Stimulated activated memory B cell treated with anti-CD40 and anti-IgM and Interleukin-4, amounts not matched to agents 10 μg/mL and 1 μg/mL and 100 μg/mL, for 72 hours (primary cell): Measurements from ENCODE around the gene TMEM236.
"Not testable (repeated sequence)": the region's sequence is repeated elsewhere in the genome, so short reads cannot be mapped to it uniquely, and the experiment has no call there.

ENCODE experiments used
- ATAC-seq: fragments of 150-1000 bp; cut with Tn5 transposase; 2 replicates; pipeline ENCODE4 v1.10.0; 2021
- H3K27ac Mint-ChIP-seq: one replicate; pipeline ENCODE4 v1.8.0; 2022; ENCODE audit warnings: mild to moderate bottlenecking, mixed read lengths
- H3K27me3 Mint-ChIP-seq: one replicate; pipeline ENCODE4 v1.8.0; 2022; ENCODE audit warnings: mixed read lengths
- H3K36me3 Mint-ChIP-seq: one replicate; pipeline ENCODE4 v1.8.0; 2022; ENCODE audit warnings: mixed read lengths
- H3K4me1 Mint-ChIP-seq: one replicate; pipeline ENCODE4 v1.8.0; 2022; ENCODE audit warnings: mixed read lengths
- H3K4me3 Mint-ChIP-seq: one replicate; pipeline ENCODE4 v1.8.0; 2022; ENCODE audit warnings: mild to moderate bottlenecking, moderate library complexity, mixed read lengths
- H3K9me3 Mint-ChIP-seq: one replicate; pipeline ENCODE4 v1.8.0; 2022; ENCODE audit warnings: mixed read lengths

The TMEM236 gene

GRCh38 chr10:17751781-17752445 lies at the start of gene TMEM236:
Gene TMEM236 (plus strand): TSS chr10:17752201. CDS start chr10:17752296, 95 bp downstream.
- Mint-ChIP-seq H3K36me3 (no peaks in the 10 kb centered on the region), H3K27ac (no peak within 1 kb of the TSS), H3K4me1 (no peaks in the 10 kb centered on the region), H3K9me3 (no peaks in the 10 kb centered on the region), H3K4me3 (no peak within 1 kb of the TSS), H3K27me3 (no peaks in the 10 kb centered on the region)
- no peak for ATAC-seq

- H3K27ac Mint-ChIP-seq = no peak overlapping the region
- no peak overlapping the region for H3K4me3 Mint-ChIP-seq
- no peaks in the 10 kb centered on the region for H3K9me3 Mint-ChIP-seq
- peaks cover 27% of the 10 kb centered on the region for H3K36me3 Mint-ChIP-seq
- ATAC-seq = no peak
- H3K27me3 Mint-ChIP-seq = no peaks in the 10 kb centered on the region
- no peaks in the 10 kb centered on the region for H3K4me1 Mint-ChIP-seq
These were observed 48.3 kb upstream of the TMEM236 start for GRCh38 chr10:17703706-17704105.

- H3K27me3 Mint-ChIP-seq = no peaks in the 10 kb centered on the region
- peaks cover 55% of the 10 kb centered on the region for H3K36me3 Mint-ChIP-seq
- H3K27ac Mint-ChIP-seq = no peak overlapping the region
- H3K4me1 Mint-ChIP-seq = no peaks in the 10 kb centered on the region
- ATAC-seq = no peak
- H3K9me3 Mint-ChIP-seq = no peaks in the 10 kb centered on the region
- H3K4me3 Mint-ChIP-seq = no peak overlapping the region
These were observed 43.2 kb upstream of the TMEM236 start for GRCh38 chr10:17708821-17709220.

- H3K27me3 Mint-ChIP-seq = no peaks in the 10 kb centered on the region
- no peaks in the 10 kb centered on the region for H3K9me3 Mint-ChIP-seq
- H3K4me1 Mint-ChIP-seq = no peaks in the 10 kb centered on the region
- ATAC-seq = no peak
- H3K4me3 Mint-ChIP-seq = no peak overlapping the region
- peaks cover 62% of the 10 kb centered on the region for H3K36me3 Mint-ChIP-seq
- no peak overlapping the region for H3K27ac Mint-ChIP-seq
These were observed 42.5 kb upstream of the TMEM236 start for GRCh38 chr10:17709492-17709891.

- ATAC-seq = no peak
- Mint-ChIP-seq H3K4me3 (no peak overlapping the region), H3K27me3 (no peaks in the 10 kb centered on the region), H3K4me1 (no peaks in the 10 kb centered on the region), H3K27ac (no peak overlapping the region), H3K9me3 (no peaks in the 10 kb centered on the region), H3K36me3 (peaks cover 65% of the 10 kb centered on the region)
These were observed 41.8 kb upstream of the TMEM236 start for GRCh38 chr10:17710181-17710580.

GRCh38 chr10:17712053-17712452 lies 39.9 kb upstream of the TMEM236 start:
- Mint-ChIP-seq H3K4me3 (no peak overlapping the region), H3K27me3 (no peaks in the 10 kb centered on the region), H3K4me1 (no peaks in the 10 kb centered on the region), H3K36me3 (peaks cover 80% of the 10 kb centered on the region), H3K9me3 (no peaks in the 10 kb centered on the region), H3K27ac (no peak overlapping the region)
- ATAC-seq = no peak

GRCh38 chr10:17712717-17713471 lies 39.1 kb upstream of the TMEM236 start:
- no peaks in the 10 kb centered on the region for H3K9me3 Mint-ChIP-seq
- no peak overlapping the region for H3K27ac Mint-ChIP-seq
- no peaks in the 10 kb centered on the region for H3K27me3 Mint-ChIP-seq
- H3K4me3 Mint-ChIP-seq = no peak overlapping the region
- no peaks in the 10 kb centered on the region for H3K4me1 Mint-ChIP-seq
- no peak for ATAC-seq
- H3K36me3 Mint-ChIP-seq = peaks cover 83% of the 10 kb centered on the region

GRCh38 chr10:17713758-17714157 lies 38.2 kb upstream of the TMEM236 start:
- H3K27me3 Mint-ChIP-seq = no peaks in the 10 kb centered on the region
- no peaks in the 10 kb centered on the region for H3K4me1 Mint-ChIP-seq
- no peak overlapping the region for H3K4me3 Mint-ChIP-seq
- no peak overlapping the region for H3K27ac Mint-ChIP-seq
- peaks cover 84% of the 10 kb centered on the region for H3K36me3 Mint-ChIP-seq
- no peaks in the 10 kb centered on the region for H3K9me3 Mint-ChIP-seq
- ATAC-seq = no peak

GRCh38 chr10:17716161-17716560 lies 35.8 kb upstream of the TMEM236 start:
- H3K36me3 Mint-ChIP-seq = peaks cover 76% of the 10 kb centered on the region
- no peak for ATAC-seq
- no peaks in the 10 kb centered on the region for H3K27me3 Mint-ChIP-seq
- no peak overlapping the region for H3K27ac Mint-ChIP-seq
- H3K4me1 Mint-ChIP-seq = no peaks in the 10 kb centered on the region
- H3K9me3 Mint-ChIP-seq = no peaks in the 10 kb centered on the region
- H3K4me3 Mint-ChIP-seq = no peak overlapping the region

- H3K27ac Mint-ChIP-seq, H3K4me3 Mint-ChIP-seq, H3K27me3 Mint-ChIP-seq, ATAC-seq, H3K4me1 Mint-ChIP-seq, H3K9me3 Mint-ChIP-seq: not testable (repeated sequence)
- peaks cover 46% of the 10 kb centered on the region for H3K36me3 Mint-ChIP-seq
These were observed 29.5 kb upstream of the TMEM236 start for GRCh38 chr10:17722317-17723014.

- no peaks in the 10 kb centered on the region for H3K27me3 Mint-ChIP-seq
- H3K36me3 Mint-ChIP-seq = peaks cover 26% of the 10 kb centered on the region
- H3K4me1 Mint-ChIP-seq = no peaks in the 10 kb centered on the region
- no peaks in the 10 kb centered on the region for H3K9me3 Mint-ChIP-seq
- no peak overlapping the region for H3K4me3 Mint-ChIP-seq
- ATAC-seq = no peak
- no peak overlapping the region for H3K27ac Mint-ChIP-seq
These were observed 26.3 kb upstream of the TMEM236 start for GRCh38 chr10:17725703-17726102.

- no peak for ATAC-seq
- no peaks in the 10 kb centered on the region for H3K9me3 Mint-ChIP-seq
- no peak overlapping the region for H3K27ac Mint-ChIP-seq
- H3K4me3 Mint-ChIP-seq = no peak overlapping the region
- no peaks in the 10 kb centered on the region for H3K27me3 Mint-ChIP-seq
- peaks cover 6% of the 10 kb centered on the region for H3K36me3 Mint-ChIP-seq
- H3K4me1 Mint-ChIP-seq = no peaks in the 10 kb centered on the region
These were observed 22.4 kb upstream of the TMEM236 start for GRCh38 chr10:17729630-17730029.

- H3K36me3 Mint-ChIP-seq = peaks cover 2% of the 10 kb centered on the region
- no peaks in the 10 kb centered on the region for H3K27me3 Mint-ChIP-seq
- H3K4me1 Mint-ChIP-seq = no peaks in the 10 kb centered on the region
- H3K9me3 Mint-ChIP-seq = no peaks in the 10 kb centered on the region
- no peak overlapping the region for H3K4me3 Mint-ChIP-seq
- no peak overlapping the region for H3K27ac Mint-ChIP-seq
- ATAC-seq = no peak
These were observed 21.3 kb upstream of the TMEM236 start for GRCh38 chr10:17730667-17731066.

GRCh38 chr10:17731331-17732020 lies 20.5 kb upstream of the TMEM236 start:
- no peak for ATAC-seq
- no peaks in the 10 kb centered on the region for H3K36me3 Mint-ChIP-seq
- no peaks in the 10 kb centered on the region for H3K9me3 Mint-ChIP-seq
- no peaks in the 10 kb centered on the region for H3K4me1 Mint-ChIP-seq
- H3K4me3 Mint-ChIP-seq = no peak overlapping the region
- no peak overlapping the region for H3K27ac Mint-ChIP-seq
- H3K27me3 Mint-ChIP-seq = no peaks in the 10 kb centered on the region

GRCh38 chr10:17733620-17734019 lies 18.4 kb upstream of the TMEM236 start:
- no peaks in the 10 kb centered on the region for H3K27me3 Mint-ChIP-seq
- no peak overlapping the region for H3K4me3 Mint-ChIP-seq
- H3K4me1 Mint-ChIP-seq = no peaks in the 10 kb centered on the region
- H3K9me3 Mint-ChIP-seq = no peaks in the 10 kb centered on the region
- H3K36me3 Mint-ChIP-seq = no peaks in the 10 kb centered on the region
- no peak overlapping the region for H3K27ac Mint-ChIP-seq
- no peak for ATAC-seq
